Suprapubic skin (tissue), 3 donors: ENCODE measurements around the gene INSR.

ENCODE experiments used
- POLR2AphosphoS5 ChIP-seq, 3 donors: sonication (generic); formaldehyde crosslinking; IDR thresholded peaks; one replicate each; pipeline ENCODE4 v1.6.1; 2017; ENCODE audit warnings: antibody characterized with exemption in 3 of 3
- TF ChIP-seq, protein P1 (sequence below), 2 donors: fragments of 200-600 bp in 1 of 2; fragments of 450-650 bp in 1 of 2; sonication (generic) in 1 of 2; IDR thresholded peaks; one replicate each; pipeline ENCODE4 v1.5.1; 2016 to 2019; ENCODE audit warnings: antibody characterized with exemption in 2 of 2, mild to moderate bottlenecking in 1 of 2, moderate library complexity in 1 of 2

DNA sequence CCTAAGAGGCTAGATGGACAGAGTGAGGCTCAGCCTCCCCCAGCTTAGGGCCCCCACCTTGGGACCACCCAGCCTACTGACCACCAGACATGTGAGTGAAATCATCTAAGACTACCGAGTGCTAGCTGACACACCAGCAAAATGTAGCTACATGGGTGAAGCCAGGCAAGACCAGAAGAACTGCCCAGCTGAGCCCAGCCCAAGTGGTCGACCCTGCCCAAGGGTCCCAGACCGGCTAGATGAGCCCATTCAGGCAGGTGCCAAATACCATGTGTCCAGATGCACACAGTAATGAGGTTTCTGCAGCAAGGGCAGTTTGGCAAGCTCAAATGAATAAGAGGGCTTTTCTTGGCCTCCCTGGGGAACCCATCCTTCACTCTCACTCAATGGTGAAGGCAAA is 168.1 kb downstream of the INSR start:
- TF ChIP-seq, protein P1, sequence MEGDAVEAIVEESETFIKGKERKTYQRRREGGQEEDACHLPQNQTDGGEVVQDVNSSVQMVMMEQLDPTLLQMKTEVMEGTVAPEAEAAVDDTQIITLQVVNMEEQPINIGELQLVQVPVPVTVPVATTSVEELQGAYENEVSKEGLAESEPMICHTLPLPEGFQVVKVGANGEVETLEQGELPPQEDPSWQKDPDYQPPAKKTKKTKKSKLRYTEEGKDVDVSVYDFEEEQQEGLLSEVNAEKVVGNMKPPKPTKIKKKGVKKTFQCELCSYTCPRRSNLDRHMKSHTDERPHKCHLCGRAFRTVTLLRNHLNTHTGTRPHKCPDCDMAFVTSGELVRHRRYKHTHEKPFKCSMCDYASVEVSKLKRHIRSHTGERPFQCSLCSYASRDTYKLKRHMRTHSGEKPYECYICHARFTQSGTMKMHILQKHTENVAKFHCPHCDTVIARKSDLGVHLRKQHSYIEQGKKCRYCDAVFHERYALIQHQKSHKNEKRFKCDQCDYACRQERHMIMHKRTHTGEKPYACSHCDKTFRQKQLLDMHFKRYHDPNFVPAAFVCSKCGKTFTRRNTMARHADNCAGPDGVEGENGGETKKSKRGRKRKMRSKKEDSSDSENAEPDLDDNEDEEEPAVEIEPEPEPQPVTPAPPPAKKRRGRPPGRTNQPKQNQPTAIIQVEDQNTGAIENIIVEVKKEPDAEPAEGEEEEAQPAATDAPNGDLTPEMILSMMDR (IDR thresholded peaks at IDR 0.05) = no peak
- TF ChIP-seq POLR2AphosphoS5 (IDR thresholded peaks at IDR 0.05) = no peak
